K562 (cell line): ENCODE data around the gene ZNF774.

ENCODE experiments used
- ATF3 ChIP-seq, 2 experiments: fragments of 450-650 bp in 1 of 2; sonication (generic) in 1 of 2; formaldehyde crosslinking in 1 of 2; IDR thresholded peaks in 1 of 2; conservative IDR thresholded peaks in 1 of 2; 2 replicates each; pipeline versions ENCODE4 v1.6.1 to v1.8.1; 2016 to 2023; ENCODE audit warnings: mild to moderate bottlenecking in 2 of 2, moderate library complexity in 2 of 2, inconsistent platforms in 1 of 2, missing genetic modification reagents in 1 of 2
- CTCF ChIP-seq, 3 experiments: IDR thresholded peaks in 2 of 3; conservative IDR thresholded peaks in 1 of 3; 2 replicates each; pipeline ENCODE4 v1.5.1; 2011 to 2012; ENCODE audit warnings: low read length in 3 of 3, mild to moderate bottlenecking in 3 of 3, control low read depth in 2 of 3, improper control_type of control experiment in 1 of 3, inconsistent platforms in 1 of 3, low read depth in 1 of 3, mixed read lengths in 1 of 3, moderate library complexity in 1 of 3; ENCODE audit not compliant: insufficient read depth in 2 of 3
- FOXK2 ChIP-seq, 2 experiments: fragments of 450-650 bp; IDR thresholded peaks in 1 of 2; conservative IDR thresholded peaks in 1 of 2; 2 replicates each; pipeline ENCODE4 v1.6.1; 2016; ENCODE audit warnings: low read depth in 2 of 2, mild to moderate bottlenecking in 1 of 2
- NBN ChIP-seq: fragments of 450-650 bp; IDR thresholded peaks from 2 replicates; pipeline ENCODE4 v1.6.1; 2016; ENCODE audit warnings: low read depth, mild to moderate bottlenecking
- NFIC ChIP-seq: fragments of 450-650 bp; IDR thresholded peaks from 2 replicates; pipeline ENCODE4 v1.6.1; 2017; ENCODE audit warnings: mild to moderate bottlenecking, inconsistent platforms
- PHB ChIP-seq: fragments of 250-450 bp; sonication (Bioruptor Pico); IDR thresholded peaks from 2 replicates; pipeline ENCODE4 v1.5.0; 2021
- PHF20 ChIP-seq: fragments of 450-650 bp; IDR thresholded peaks from 2 replicates; pipeline ENCODE4 v1.6.1; 2018; ENCODE audit not compliant: partially characterized antibody
- POLR2A ChIP-seq: fragments of 450-650 bp; conservative IDR thresholded peaks from 2 replicates; pipeline ENCODE4 v1.6.1; 2016
- SMARCA4 ChIP-seq: fragments of 450-650 bp; IDR thresholded peaks from 2 replicates; pipeline ENCODE4 v1.6.1; 2016
- SRSF1 ChIP-seq: fragments of 200-400 bp; formaldehyde crosslinking; IDR thresholded peaks from 2 replicates; pipeline ENCODE4 v1.6.1; 2017; ENCODE audit warnings: mild to moderate bottlenecking, low read depth, low read length, moderate library complexity

DNA sequence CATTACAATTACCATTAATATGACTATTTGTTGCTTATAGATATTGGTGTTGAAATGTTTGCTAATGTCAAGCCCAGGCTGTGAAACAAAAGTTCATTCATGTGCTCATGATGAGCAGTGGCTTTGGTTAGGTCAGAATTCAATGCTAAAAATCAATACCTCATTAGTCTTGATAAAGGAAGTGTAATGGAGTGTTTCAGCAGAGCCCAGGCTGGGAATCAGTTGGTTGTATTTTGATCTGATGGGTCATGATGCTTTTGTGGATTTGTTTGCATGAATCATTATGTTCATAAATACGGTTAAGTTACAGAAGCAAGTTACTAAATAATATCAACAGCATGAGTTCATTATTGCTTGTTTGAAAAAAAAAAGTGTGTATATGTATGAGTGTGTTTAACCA lies 13.6 kb upstream of the ZNF774 start:
- TF ChIP-seq SRSF1: no peak
- TF ChIP-seq POLR2A: no peak
- TF ChIP-seq ATF3 (IDR thresholded peaks at IDR 0.05): no peak
- no peak for TF ChIP-seq ATF3 (CRISPR knock-in tag; conservative IDR thresholded peaks at IDR 0.05)
- TF ChIP-seq NBN: no peak
- no peak for TF ChIP-seq FOXK2 (conservative IDR thresholded peaks at IDR 0.05 in 1 of 2, IDR thresholded peaks at IDR 0.05 in 1 of 2; ENCODE audit: low read depth in 2 of 2)
- TF ChIP-seq NFIC: no peak
- no peak for TF ChIP-seq CTCF (IDR thresholded peaks at IDR 0.05 in 2 of 3, conservative IDR thresholded peaks at IDR 0.05 in 1 of 3; ENCODE audit: insufficient read depth in 2 of 3, low read depth in 1 of 3, low read length in 3 of 3)
- no peak for TF ChIP-seq PHF20
- no peak for TF ChIP-seq PHB (CRISPR knock-in tag)
- TF ChIP-seq SMARCA4: no peak
